Glutamatergic neuron (in vitro differentiated cells): ENCODE results near the gene UBFD1. TPM values are rescaled to one million over a fixed set of nuclear protein-coding genes. Genes with fewer than 3 reads are reported as not detected.
A peak's percentile ranks its signal among the peaks of the same experiment; 100 is the strongest.

Source experiments
- DNase-seq: peaks from one replicate; pipeline ENCODE4 v3.0.0; 2022
- H3K27ac Mint-ChIP-seq: one replicate; pipeline ENCODE4 v1.8.0; 2020; ENCODE audit warnings: mild to moderate bottlenecking, mixed read lengths, inconsistent platforms; ENCODE audit not compliant: unreplicated experiment
- H3K27me3 Mint-ChIP-seq: one replicate; pipeline ENCODE4 v1.8.0; 2020; ENCODE audit warnings: mild to moderate bottlenecking, moderate library complexity, mixed read lengths, inconsistent platforms; ENCODE audit not compliant: unreplicated experiment
- H3K36me3 Mint-ChIP-seq: one replicate; pipeline ENCODE4 v1.8.0; 2020; ENCODE audit warnings: mild to moderate bottlenecking, mixed read lengths, inconsistent platforms; ENCODE audit not compliant: unreplicated experiment
- H3K4me1 Mint-ChIP-seq: one replicate; pipeline ENCODE4 v1.8.0; 2020; ENCODE audit warnings: mild to moderate bottlenecking, low read depth, mixed read lengths, inconsistent platforms; ENCODE audit not compliant: unreplicated experiment
- H3K4me3 Mint-ChIP-seq: one replicate; pipeline ENCODE4 v1.8.0; 2020; ENCODE audit warnings: mild to moderate bottlenecking, mixed read lengths, inconsistent platforms; ENCODE audit not compliant: unreplicated experiment
- H3K9me3 Mint-ChIP-seq: one replicate; pipeline ENCODE4 v1.8.0; 2020; ENCODE audit warnings: mild to moderate bottlenecking, moderate library complexity, mixed read lengths, inconsistent platforms; ENCODE audit not compliant: unreplicated experiment
- long read RNA-seq: library from polyadenylated mRNA; unstranded; transcript quantifications from one replicate; pipeline ENCODE4 v2.0.0, GENCODE V29; 2020; ENCODE audit not compliant: unreplicated experiment
- total RNA-seq: library from RNA; stranded (reverse); fragmentation: NEBNext Ultra II Directional; extraction: Animal tissue kit (Norgen Biotek cat#: 25700); gene quantifications from one replicate; pipeline ENCODE4 v1.2.1, GENCODE V29; 2021; ENCODE audit not compliant: unreplicated experiment
- TF ChIP-seq, protein P1 (sequence below): fragments of 200-600 bp; sonication (generic); IDR thresholded peaks from one replicate; pipeline ENCODE4 v1.5.0; 2021; ENCODE audit not compliant: partially characterized antibody, unreplicated experiment

The UBFD1 gene, protein sequence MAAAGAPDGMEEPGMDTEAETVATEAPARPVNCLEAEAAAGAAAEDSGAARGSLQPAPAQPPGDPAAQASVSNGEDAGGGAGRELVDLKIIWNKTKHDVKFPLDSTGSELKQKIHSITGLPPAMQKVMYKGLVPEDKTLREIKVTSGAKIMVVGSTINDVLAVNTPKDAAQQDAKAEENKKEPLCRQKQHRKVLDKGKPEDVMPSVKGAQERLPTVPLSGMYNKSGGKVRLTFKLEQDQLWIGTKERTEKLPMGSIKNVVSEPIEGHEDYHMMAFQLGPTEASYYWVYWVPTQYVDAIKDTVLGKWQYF
- total RNA-seq, result 103 TPM
- long read RNA-seq, full-length matches to known transcripts, result 7 of 16 reads
- long read RNA-seq, partial matches to known transcripts, result 1 of 16 reads
- long read RNA-seq, other reads (novel, unspliced or antisense), result 8 of 16 reads

- Mint-ChIP-seq H3K9me3 (no peaks in the 10 kb centered on the region), H3K36me3 (no peaks in the 10 kb centered on the region), H3K4me1 (peaks cover 4% of the 10 kb centered on the region), H3K27me3 (no peaks in the 10 kb centered on the region), H3K4me3 (peak within 1 kb of the TSS; percentile 90), H3K27ac (peak within 1 kb of the TSS; percentile 62)
- peak; percentile 99 for DNase-seq
- TF ChIP-seq, protein P1, sequence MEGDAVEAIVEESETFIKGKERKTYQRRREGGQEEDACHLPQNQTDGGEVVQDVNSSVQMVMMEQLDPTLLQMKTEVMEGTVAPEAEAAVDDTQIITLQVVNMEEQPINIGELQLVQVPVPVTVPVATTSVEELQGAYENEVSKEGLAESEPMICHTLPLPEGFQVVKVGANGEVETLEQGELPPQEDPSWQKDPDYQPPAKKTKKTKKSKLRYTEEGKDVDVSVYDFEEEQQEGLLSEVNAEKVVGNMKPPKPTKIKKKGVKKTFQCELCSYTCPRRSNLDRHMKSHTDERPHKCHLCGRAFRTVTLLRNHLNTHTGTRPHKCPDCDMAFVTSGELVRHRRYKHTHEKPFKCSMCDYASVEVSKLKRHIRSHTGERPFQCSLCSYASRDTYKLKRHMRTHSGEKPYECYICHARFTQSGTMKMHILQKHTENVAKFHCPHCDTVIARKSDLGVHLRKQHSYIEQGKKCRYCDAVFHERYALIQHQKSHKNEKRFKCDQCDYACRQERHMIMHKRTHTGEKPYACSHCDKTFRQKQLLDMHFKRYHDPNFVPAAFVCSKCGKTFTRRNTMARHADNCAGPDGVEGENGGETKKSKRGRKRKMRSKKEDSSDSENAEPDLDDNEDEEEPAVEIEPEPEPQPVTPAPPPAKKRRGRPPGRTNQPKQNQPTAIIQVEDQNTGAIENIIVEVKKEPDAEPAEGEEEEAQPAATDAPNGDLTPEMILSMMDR, result peak; percentile 98
These were observed at the start of gene UBFD1, which contains the start of gene EARS2 for GRCh38 chr16:23556881-23557778. TSS of gene UBFD1 (plus strand) at chr16:23557727. CDS start at chr16:23557743, 16 bp downstream. TSS of gene EARS2 (minus strand) at chr16:23557350. CDS start at chr16:23557343, 7 bp downstream.

DNA sequence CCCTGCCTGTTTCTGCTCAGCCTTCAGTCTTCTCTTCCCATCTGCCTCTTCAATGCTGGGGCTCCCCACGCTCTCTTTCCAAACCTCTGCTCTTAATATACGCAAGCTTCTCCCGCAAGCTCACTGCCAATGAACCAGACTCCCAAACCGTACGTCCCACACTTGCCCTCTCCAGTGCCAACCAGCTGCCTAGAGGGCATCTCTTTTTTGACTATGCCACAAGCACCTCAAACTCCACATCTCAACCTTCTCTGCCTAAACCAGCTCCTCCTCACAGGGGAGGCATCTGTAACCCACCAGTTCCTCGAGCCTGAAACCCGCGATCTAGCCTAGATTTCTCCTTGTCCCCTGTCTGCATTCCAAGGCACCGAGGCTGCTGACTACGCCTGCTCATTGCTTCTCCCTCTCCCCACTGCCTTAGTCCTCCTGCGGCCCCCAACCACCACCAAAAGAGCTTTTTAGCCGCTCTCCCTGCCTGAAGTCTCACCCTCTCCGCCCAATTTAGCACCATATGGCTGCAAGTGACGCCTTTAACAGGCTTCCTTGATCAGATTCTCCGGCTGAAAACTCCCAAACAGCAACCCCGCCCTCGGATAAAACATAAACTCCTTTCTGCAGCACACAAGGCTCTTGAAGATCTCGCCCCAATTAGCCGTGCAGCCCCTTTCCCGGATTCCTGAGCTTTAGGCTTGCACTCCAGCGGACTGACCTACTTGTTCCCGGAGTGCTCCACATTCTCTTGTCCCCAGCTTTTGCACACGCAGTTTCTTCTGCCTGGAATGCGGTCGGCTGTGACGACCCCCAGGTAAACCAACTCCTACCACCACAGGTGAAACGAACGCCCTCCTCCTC, 48.7 kb upstream of the UBFD1 start:
- H3K27ac Mint-ChIP-seq, result peak overlapping the region; percentile 79
- TF ChIP-seq, protein P1, result no peak
- peaks cover 30% of the 10 kb centered on the region for H3K4me1 Mint-ChIP-seq
- H3K36me3 Mint-ChIP-seq, result no peaks in the 10 kb centered on the region
- peak; percentile 28 for DNase-seq
- peak overlapping the region; percentile 100 for H3K4me3 Mint-ChIP-seq
- peaks cover 17% of the 10 kb centered on the region for H3K27me3 Mint-ChIP-seq
- peaks cover 13% of the 10 kb centered on the region for H3K9me3 Mint-ChIP-seq

- Mint-ChIP-seq H3K36me3 (no peaks in the 10 kb centered on the region), H3K27ac (peak overlapping the region; percentile 79), H3K4me1 (peaks cover 28% of the 10 kb centered on the region), H3K4me3 (peak overlapping the region; percentile 100), H3K27me3 (peaks cover 17% of the 10 kb centered on the region), H3K9me3 (peaks cover 13% of the 10 kb centered on the region)
- DNase-seq, result no peak
- TF ChIP-seq, protein P1, result no peak
These were observed 48.1 kb upstream of the UBFD1 start for GRCh38 chr16:23509441-23509754.

DNA sequence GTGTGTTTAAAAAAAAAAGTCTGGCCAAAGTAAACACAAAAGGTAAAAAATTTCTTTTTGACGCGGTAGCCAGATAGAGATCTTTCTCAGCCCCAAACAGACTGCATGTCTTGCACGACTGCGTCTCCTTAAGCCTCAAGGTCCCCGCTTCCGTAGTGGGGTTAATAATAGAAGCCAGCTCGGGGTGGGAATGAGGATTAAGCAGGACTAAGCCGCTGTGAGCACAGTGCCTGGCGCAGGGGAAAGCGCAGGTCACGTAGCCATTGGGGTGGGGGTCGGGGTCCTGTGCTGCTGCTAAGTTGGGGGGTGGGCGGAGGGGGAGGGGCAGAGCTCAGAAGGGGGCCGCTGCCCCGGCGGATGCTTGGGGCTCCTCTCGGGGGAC, 47.8 kb upstream of the UBFD1 start:
- H3K4me3 Mint-ChIP-seq, result peak overlapping the region; percentile 100
- H3K36me3 Mint-ChIP-seq, result no peaks in the 10 kb centered on the region
- H3K4me1 Mint-ChIP-seq, result peaks cover 25% of the 10 kb centered on the region
- peak overlapping the region; percentile 72 for H3K27ac Mint-ChIP-seq
- peaks cover 17% of the 10 kb centered on the region for H3K27me3 Mint-ChIP-seq
- no peak for DNase-seq
- TF ChIP-seq, protein P1, result no peak
- H3K9me3 Mint-ChIP-seq, result peaks cover 13% of the 10 kb centered on the region
